HFFc6 (cell line): ENCODE data around the gene CLEC18C. TPM values are rescaled to one million over a fixed set of nuclear protein-coding genes. Genes with fewer than 3 reads are reported as not detected.
"Not testable (repeated sequence)": the region's sequence is repeated elsewhere in the genome, so short reads cannot be mapped to it uniquely, and the experiment has no call there.

Experiments
- DNase-seq: peaks from one replicate; pipeline ENCODE4 v3.0.0-alpha.2; 2018
- H3K27ac Mint-ChIP-seq: 2 replicates; pipeline ENCODE4 v1.8.0; 2020; ENCODE audit warnings: mild to moderate bottlenecking, mixed read lengths
- H3K27me3 Mint-ChIP-seq: 2 replicates; pipeline ENCODE4 v1.8.0; 2021; ENCODE audit warnings: mild to moderate bottlenecking, moderate library complexity, mixed read lengths; ENCODE audit not compliant: insufficient read depth
- H3K36me3 Mint-ChIP-seq: 2 replicates; pipeline ENCODE4 v1.8.0; 2021; ENCODE audit warnings: low read depth, mixed read lengths
- H3K4me1 Mint-ChIP-seq: 2 replicates; pipeline ENCODE4 v1.8.0; 2020; ENCODE audit warnings: low read depth, mixed read lengths
- H3K4me3 Mint-ChIP-seq: 2 replicates; pipeline ENCODE4 v1.8.0; 2020; ENCODE audit warnings: mild to moderate bottlenecking, moderate library complexity, mixed read lengths
- H3K9me3 Mint-ChIP-seq: 2 replicates; pipeline ENCODE4 v1.8.0; 2020; ENCODE audit warnings: mild to moderate bottlenecking, mixed read lengths
- total RNA-seq, 6 experiments: library from RNA; stranded (reverse); fragmentation: NEBNext Ultra II Directional; extraction: Animal tissue kit (Norgen Biotek cat#: 25700); gene quantifications; 2 replicates in 1 of 6; 3 replicates in 5 of 6; pipeline ENCODE4 v1.2.3, GENCODE V29; 2021

CLEC18C gene
- total RNA-seq, 6 experiments from 2014 or later = 0.05 to 0.07 TPM; not detected in 4

GRCh38 chr16:70198230-70198629 is 24.6 kb downstream of the CLEC18C start:
- not testable (repeated sequence) for H3K27me3 Mint-ChIP-seq, H3K4me1 Mint-ChIP-seq, DNase-seq, H3K36me3 Mint-ChIP-seq, H3K4me3 Mint-ChIP-seq, H3K9me3 Mint-ChIP-seq, H3K27ac Mint-ChIP-seq

- H3K9me3 Mint-ChIP-seq, H3K36me3 Mint-ChIP-seq, H3K27ac Mint-ChIP-seq: not testable (repeated sequence)
Observed at GRCh38 chr16:70198666-70199065, 25.1 kb downstream of the CLEC18C start.

GRCh38 chr16:70199170-70199569 is 25.6 kb downstream of the CLEC18C start:
- H3K27ac Mint-ChIP-seq, H3K4me3 Mint-ChIP-seq, H3K27me3 Mint-ChIP-seq, H3K9me3 Mint-ChIP-seq, H3K36me3 Mint-ChIP-seq, DNase-seq, H3K4me1 Mint-ChIP-seq: not testable (repeated sequence)

More at GRCh38 chr16:70198666-70199065, 25.1 kb downstream of the CLEC18C start:
- H3K27me3 Mint-ChIP-seq, H3K4me3 Mint-ChIP-seq, H3K4me1 Mint-ChIP-seq, DNase-seq: not testable (repeated sequence)

- H3K27me3 Mint-ChIP-seq, H3K4me1 Mint-ChIP-seq, DNase-seq, H3K27ac Mint-ChIP-seq, H3K9me3 Mint-ChIP-seq, H3K4me3 Mint-ChIP-seq, H3K36me3 Mint-ChIP-seq: not testable (repeated sequence)
Observed at GRCh38 chr16:70200063-70200462, 26.5 kb downstream of the CLEC18C start.

- not testable (repeated sequence) for H3K4me3 Mint-ChIP-seq, H3K27me3 Mint-ChIP-seq, H3K9me3 Mint-ChIP-seq, H3K36me3 Mint-ChIP-seq, H3K4me1 Mint-ChIP-seq, DNase-seq, H3K27ac Mint-ChIP-seq
Observed at GRCh38 chr16:70203508-70203907, 29.9 kb downstream of the CLEC18C start.

- H3K4me1 Mint-ChIP-seq, H3K27ac Mint-ChIP-seq, H3K9me3 Mint-ChIP-seq, DNase-seq, H3K27me3 Mint-ChIP-seq, H3K4me3 Mint-ChIP-seq, H3K36me3 Mint-ChIP-seq: not testable (repeated sequence)
Observed at GRCh38 chr16:70204010-70204409, 30.4 kb downstream of the CLEC18C start.

GRCh38 chr16:70204668-70205405 is 31.2 kb downstream of the CLEC18C start:
- not testable (repeated sequence) for H3K27me3 Mint-ChIP-seq, DNase-seq, H3K4me1 Mint-ChIP-seq, H3K9me3 Mint-ChIP-seq, H3K4me3 Mint-ChIP-seq, H3K27ac Mint-ChIP-seq
- peaks cover 12% of the 10 kb centered on the region for H3K36me3 Mint-ChIP-seq

- not testable (repeated sequence) for H3K27me3 Mint-ChIP-seq, H3K4me3 Mint-ChIP-seq, H3K9me3 Mint-ChIP-seq, DNase-seq, H3K27ac Mint-ChIP-seq, H3K4me1 Mint-ChIP-seq
- peaks cover 15% of the 10 kb centered on the region for H3K36me3 Mint-ChIP-seq
Observed at GRCh38 chr16:70206382-70206781, 32.8 kb downstream of the CLEC18C start.

- peaks cover 15% of the 10 kb centered on the region for H3K4me1 Mint-ChIP-seq
- DNase-seq, H3K36me3 Mint-ChIP-seq, H3K27ac Mint-ChIP-seq, H3K27me3 Mint-ChIP-seq, H3K4me3 Mint-ChIP-seq, H3K9me3 Mint-ChIP-seq: not testable (repeated sequence)
Observed at GRCh38 chr16:70218586-70218985, 45.0 kb downstream of the CLEC18C start.

- H3K27me3 Mint-ChIP-seq, H3K36me3 Mint-ChIP-seq, H3K4me3 Mint-ChIP-seq, DNase-seq, H3K9me3 Mint-ChIP-seq, H3K27ac Mint-ChIP-seq: not testable (repeated sequence)
- peaks cover 18% of the 10 kb centered on the region for H3K4me1 Mint-ChIP-seq
Observed at GRCh38 chr16:70222574-70222973, 49.0 kb downstream of the CLEC18C start.

- H3K36me3 Mint-ChIP-seq, H3K9me3 Mint-ChIP-seq, DNase-seq, H3K4me3 Mint-ChIP-seq, H3K27me3 Mint-ChIP-seq: not testable (repeated sequence)
- Mint-ChIP-seq H3K27ac (peak overlapping the region; percentile 24; the same call in 1 of the 2 replicates), H3K4me1 (peaks cover 18% of the 10 kb centered on the region)
Observed at GRCh38 chr16:70223216-70223615, 49.6 kb downstream of the CLEC18C start.

- not testable (repeated sequence) for H3K27me3 Mint-ChIP-seq, H3K36me3 Mint-ChIP-seq, H3K9me3 Mint-ChIP-seq, H3K27ac Mint-ChIP-seq, DNase-seq, H3K4me3 Mint-ChIP-seq
- peaks cover 19% of the 10 kb centered on the region for H3K4me1 Mint-ChIP-seq
Observed at GRCh38 chr16:70223971-70224513, 50.5 kb downstream of the CLEC18C start.

- not testable (repeated sequence) for H3K36me3 Mint-ChIP-seq, H3K27me3 Mint-ChIP-seq, H3K9me3 Mint-ChIP-seq, H3K4me3 Mint-ChIP-seq, H3K27ac Mint-ChIP-seq, DNase-seq
- H3K4me1 Mint-ChIP-seq = peaks cover 22% of the 10 kb centered on the region
Observed at GRCh38 chr16:70224645-70225044, 51.1 kb downstream of the CLEC18C start.

- not testable (repeated sequence) for H3K27ac Mint-ChIP-seq, DNase-seq, H3K36me3 Mint-ChIP-seq, H3K9me3 Mint-ChIP-seq, H3K27me3 Mint-ChIP-seq, H3K4me3 Mint-ChIP-seq
- H3K4me1 Mint-ChIP-seq = peaks cover 22% of the 10 kb centered on the region
Observed at GRCh38 chr16:70225430-70225829, 51.8 kb downstream of the CLEC18C start.
